22Rv1 (cell line): Measurements from ENCODE around the gene TEX261.

Experiments
- H3K27ac ChIP-seq: fragments of 450-650 bp; 2 replicates; pipeline ENCODE4 v1.5.1; 2017
- ZFX ChIP-seq: fragments of 450-650 bp; IDR thresholded peaks from 2 replicates; pipeline ENCODE4 v1.6.1; 2017; ENCODE audit warnings: antibody characterized with exemption, borderline replicate concordance
- TF ChIP-seq, protein P1 (sequence below): fragments of 450-650 bp; IDR thresholded peaks from 2 replicates; pipeline ENCODE4 v1.5.1; 2017; ENCODE audit warnings: mild to moderate bottlenecking

Gene TEX261

GRCh38 chr2:70981866-70982810 lies 12.5 kb downstream of the TEX261 start:
- TF ChIP-seq, protein P1, sequence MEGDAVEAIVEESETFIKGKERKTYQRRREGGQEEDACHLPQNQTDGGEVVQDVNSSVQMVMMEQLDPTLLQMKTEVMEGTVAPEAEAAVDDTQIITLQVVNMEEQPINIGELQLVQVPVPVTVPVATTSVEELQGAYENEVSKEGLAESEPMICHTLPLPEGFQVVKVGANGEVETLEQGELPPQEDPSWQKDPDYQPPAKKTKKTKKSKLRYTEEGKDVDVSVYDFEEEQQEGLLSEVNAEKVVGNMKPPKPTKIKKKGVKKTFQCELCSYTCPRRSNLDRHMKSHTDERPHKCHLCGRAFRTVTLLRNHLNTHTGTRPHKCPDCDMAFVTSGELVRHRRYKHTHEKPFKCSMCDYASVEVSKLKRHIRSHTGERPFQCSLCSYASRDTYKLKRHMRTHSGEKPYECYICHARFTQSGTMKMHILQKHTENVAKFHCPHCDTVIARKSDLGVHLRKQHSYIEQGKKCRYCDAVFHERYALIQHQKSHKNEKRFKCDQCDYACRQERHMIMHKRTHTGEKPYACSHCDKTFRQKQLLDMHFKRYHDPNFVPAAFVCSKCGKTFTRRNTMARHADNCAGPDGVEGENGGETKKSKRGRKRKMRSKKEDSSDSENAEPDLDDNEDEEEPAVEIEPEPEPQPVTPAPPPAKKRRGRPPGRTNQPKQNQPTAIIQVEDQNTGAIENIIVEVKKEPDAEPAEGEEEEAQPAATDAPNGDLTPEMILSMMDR = no peak
- no peak for TF ChIP-seq ZFX
- H3K27ac ChIP-seq = no peak overlapping the region

GRCh38 chr2:70981421-70981820 lies 13.3 kb downstream of the TEX261 start:
- H3K27ac ChIP-seq = no peak overlapping the region
- TF ChIP-seq ZFX = no peak
- TF ChIP-seq, protein P1 = no peak

DNA sequence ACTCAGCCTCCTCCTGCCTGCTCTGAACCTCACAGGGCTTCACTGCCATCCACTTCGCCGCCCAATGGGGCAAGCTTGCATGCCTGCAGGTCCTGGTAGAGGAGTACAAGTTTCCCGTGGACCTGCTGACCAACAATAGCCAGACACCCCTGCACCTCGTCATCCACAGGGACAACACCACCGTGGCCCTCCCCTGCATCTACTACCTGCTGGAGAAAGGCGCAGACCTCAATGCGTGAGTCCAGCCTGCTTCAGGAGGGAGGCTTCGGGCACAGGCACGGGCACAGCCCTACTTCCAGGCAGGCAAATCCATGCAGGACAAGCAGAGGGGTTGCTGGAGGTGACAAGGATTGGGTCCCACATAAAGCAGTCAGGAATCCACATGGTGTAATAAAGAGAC lies 15.0 kb downstream of the TEX261 start:
- no peak for TF ChIP-seq ZFX
- TF ChIP-seq, protein P1 = no peak
- H3K27ac ChIP-seq = no peak overlapping the region

DNA sequence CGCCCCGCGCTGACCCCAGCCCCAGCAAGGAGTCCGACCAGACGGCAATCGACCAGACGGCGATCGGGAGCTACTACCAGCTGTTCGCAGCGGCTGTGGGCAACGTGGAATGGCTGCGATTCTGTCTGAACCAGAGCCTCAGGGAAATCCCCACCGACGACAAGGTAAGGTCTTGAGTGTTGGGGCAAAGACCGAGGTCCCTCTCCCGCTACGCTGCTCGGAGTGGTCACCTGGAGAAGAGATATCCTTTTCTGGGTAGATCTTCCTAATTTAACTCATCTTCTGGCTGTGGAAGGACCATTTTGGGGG lies 15.5 kb downstream of the TEX261 start:
- TF ChIP-seq, protein P1 = no peak
- no peak for TF ChIP-seq ZFX

DNA sequence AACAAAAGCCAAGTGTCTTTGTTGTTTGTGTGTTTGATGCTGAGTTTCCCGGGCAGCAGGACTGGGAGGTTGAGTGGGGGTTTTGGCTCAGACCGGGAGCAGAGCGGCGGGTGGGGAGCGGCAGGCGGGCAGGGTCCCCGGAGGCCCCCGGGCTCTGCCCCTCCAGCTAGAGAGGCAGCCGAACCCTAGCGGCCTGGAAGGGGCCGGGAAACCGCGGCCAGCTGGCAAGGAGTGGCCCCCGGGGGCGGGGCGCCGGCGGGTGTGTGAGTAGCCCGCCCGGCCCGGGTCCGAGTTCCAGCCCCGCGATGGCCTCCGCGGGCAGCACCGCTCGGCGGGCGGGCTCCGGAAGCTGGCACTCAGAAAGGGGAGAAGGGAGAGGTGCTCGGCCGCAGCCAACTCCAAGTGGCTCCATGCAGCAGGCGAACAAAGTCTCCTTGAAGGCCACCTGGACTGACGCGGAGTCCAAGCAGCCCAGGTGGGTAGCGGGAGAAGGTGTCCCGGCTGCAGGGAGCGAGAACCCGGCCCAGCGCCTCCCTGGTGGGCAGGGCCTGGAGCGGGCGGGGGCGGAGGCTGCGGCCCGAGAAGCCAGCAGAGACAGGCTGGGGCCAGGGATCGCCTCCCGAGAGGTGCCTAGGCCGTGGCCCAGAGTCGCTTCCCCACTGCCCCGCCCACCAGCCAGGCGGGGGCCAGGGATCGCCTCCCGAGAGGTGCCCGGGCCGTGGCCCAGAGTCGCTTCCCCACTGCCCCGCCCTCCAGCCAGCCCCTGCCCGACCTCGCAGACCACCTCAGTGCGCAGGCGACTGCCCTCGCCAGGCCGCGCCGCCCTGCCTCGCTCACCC lies 16.1 kb downstream of the TEX261 start, which contains the start of gene ANKRD53:
Gene ANKRD53, plus strand, starts transcription at position 290 of the 839 bp plus-strand sequence. Its CDS starts 16 bp downstream, at position 306.
- peak within 1 kb of the TSS; percentile 32 for H3K27ac ChIP-seq
- TF ChIP-seq, protein P1 = no peak
- no peak for TF ChIP-seq ZFX

More for the DNA sequence above, 15.5 kb downstream of the TEX261 start:
- H3K27ac ChIP-seq = no peak overlapping the region

DNA sequence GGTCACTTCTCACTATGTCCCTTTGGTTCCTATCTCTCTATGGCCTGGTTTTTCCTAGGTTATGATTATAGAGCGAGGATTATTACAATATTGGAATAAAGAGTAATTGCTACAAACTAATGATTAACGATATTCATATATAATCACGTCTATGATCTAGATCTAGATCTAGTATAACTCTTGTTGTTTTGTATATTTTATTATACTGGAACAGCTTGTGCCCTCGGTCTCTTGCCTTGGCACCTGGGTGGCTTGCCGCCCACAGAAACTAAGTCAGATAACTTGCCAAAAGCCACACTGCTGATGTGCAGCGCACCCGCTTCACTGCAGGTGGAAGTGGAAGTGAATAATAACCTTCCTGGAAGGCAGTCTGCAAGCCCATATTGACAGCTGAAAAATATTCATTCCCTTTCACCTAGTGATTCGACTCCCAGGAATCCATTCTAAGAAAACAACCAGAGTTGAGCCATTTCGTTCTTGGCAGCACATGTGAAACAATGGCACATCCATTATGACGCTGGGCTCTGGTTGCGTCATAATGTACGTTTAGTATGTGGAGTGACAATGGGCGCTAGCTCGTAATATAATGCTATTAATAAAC lies 17.0 kb downstream of the TEX261 start:
- peak overlapping the region; percentile 32 for H3K27ac ChIP-seq
- TF ChIP-seq, protein P1 = peak; percentile 38
- TF ChIP-seq ZFX = no peak
